Measurements from ENCODE around the gene LOXL3. TPM values are rescaled to one million over a fixed set of nuclear protein-coding genes. Genes with fewer than 3 reads are reported as not detected.

LOXL3 gene
- total RNA-seq, 2 donors from 2014 or later: 3.2 to 3.9 TPM

GRCh38 chr2:74550231-74550630 lies 3.5 kb downstream of the LOXL3 start:
- TF ChIP-seq CTCF (IDR thresholded peaks at IDR 0.05): no peak
- no peak for DNase-seq (ENCODE audit: low spot score)
- Histone ChIP-seq H3K9me3 (no peaks in the 10 kb centered on the region), H3K4me3 (no peak overlapping the region), H3K27ac (no peak overlapping the region), H3K27me3 (no peaks in the 10 kb centered on the region), H3K36me3 (no peaks in the 10 kb centered on the region), H3K4me1 (peaks cover 0 to 30% of the 10 kb centered on the region in 2 donors)

GRCh38 chr2:74548900-74549826 lies 4.6 kb downstream of the LOXL3 start:
- peak; percentile 78 for DNase-seq (ENCODE audit: low spot score)

GRCh38 chr2:74548285-74548899 lies 5.3 kb downstream of the LOXL3 start:
- H3K9me3 ChIP-seq: no peaks in the 10 kb centered on the region
- peaks cover 0 to 23% of the 10 kb centered on the region in 2 donors for H3K4me1 ChIP-seq
- TF ChIP-seq CTCF (IDR thresholded peaks at IDR 0.05): no peak
- H3K4me3 ChIP-seq: peak overlapping the region; percentile 31 to 64
- DNase-seq (ENCODE audit: low spot score): no peak
- H3K27ac ChIP-seq: peak overlapping the region; percentile 72 to 76
- H3K36me3 ChIP-seq: no peaks in the 10 kb centered on the region
- no peaks in the 10 kb centered on the region for H3K27me3 ChIP-seq

More at GRCh38 chr2:74548900-74549826, 4.6 kb downstream of the LOXL3 start:
- H3K27me3 ChIP-seq: no peaks in the 10 kb centered on the region
- no peaks in the 10 kb centered on the region for H3K9me3 ChIP-seq
- no peaks in the 10 kb centered on the region for H3K36me3 ChIP-seq
- peak overlapping the region; percentile 72 to 76 for H3K27ac ChIP-seq
- peaks cover 0 to 27% of the 10 kb centered on the region in 2 donors for H3K4me1 ChIP-seq
- TF ChIP-seq CTCF (IDR thresholded peaks at IDR 0.05): peak in 1 of 2 donors; percentile 24
- H3K4me3 ChIP-seq: peak overlapping the region; percentile 31 to 64

GRCh38 chr2:74546004-74546403 lies 7.7 kb downstream of the LOXL3 start:
- no peak overlapping the region for H3K27ac ChIP-seq
- no peak overlapping the region for H3K4me3 ChIP-seq
- no peaks in the 10 kb centered on the region for H3K9me3 ChIP-seq
- H3K4me1 ChIP-seq: peaks cover 0 to 17% of the 10 kb centered on the region in 2 donors
- no peaks in the 10 kb centered on the region for H3K27me3 ChIP-seq
- DNase-seq (ENCODE audit: low spot score): no peak
- no peaks in the 10 kb centered on the region for H3K36me3 ChIP-seq
- no peak for TF ChIP-seq CTCF (IDR thresholded peaks at IDR 0.05)

GRCh38 chr2:74544634-74545033 lies 9.1 kb downstream of the LOXL3 start:
- Histone ChIP-seq H3K27me3 (no peaks in the 10 kb centered on the region), H3K4me1 (peaks cover 0 to 14% of the 10 kb centered on the region in 2 donors), H3K36me3 (no peaks in the 10 kb centered on the region), H3K27ac (no peak overlapping the region), H3K9me3 (no peaks in the 10 kb centered on the region), H3K4me3 (no peak overlapping the region)
- no peak for TF ChIP-seq CTCF (IDR thresholded peaks at IDR 0.05)
- no peak for DNase-seq (ENCODE audit: low spot score)
